Thoracic aorta (tissue), 2 donors: ENCODE data around the gene FITM2. TPM values are rescaled to one million over a fixed set of nuclear protein-coding genes. Genes with fewer than 3 reads are reported as not detected.

ENCODE experiments used
- ATAC-seq: fragments of 150-250 bp; one replicate; pipeline ENCODE4 v1.8.0; 2017; ENCODE audit warnings: low read depth; ENCODE audit not compliant: insufficient number of reproducible peaks, low FRiP score
- DNase-seq: peaks from one replicate; pipeline ENCODE4 v3.0.0-alpha.2; 2020; ENCODE audit warnings: low spot score
- H3K27ac ChIP-seq, 2 donors: fragments of 200-600 bp; sonication (generic); 1 replicate in 1 of 2; 2 replicates in 1 of 2; pipeline ENCODE4 v1.5.1; 2016; ENCODE audit warnings: mild to moderate bottlenecking in 2 of 2, moderate library complexity in 2 of 2
- H3K27me3 ChIP-seq: fragments of 200-600 bp; sonication (generic); replicated peaks from 2 replicates; pipeline ENCODE4 v1.6.0; 2016; ENCODE audit warnings: mild to moderate bottlenecking; ENCODE audit not compliant: insufficient read depth
- H3K36me3 ChIP-seq: fragments of 200-600 bp; sonication (generic); one replicate; pipeline ENCODE4 v1.5.1; 2016
- H3K4me1 ChIP-seq, 2 donors: fragments of 200-600 bp; sonication (generic); 1 replicate in 1 of 2; 2 replicates in 1 of 2; pipeline versions ENCODE4 v1.5.1 to v1.6.0; 2016; ENCODE audit warnings: low read depth in 2 of 2, mild to moderate bottlenecking in 1 of 2; ENCODE audit not compliant: control insufficient read depth in 1 of 2
- H3K4me3 ChIP-seq: fragments of 200-600 bp; sonication (generic); 2 replicates; pipeline ENCODE4 v1.5.1; 2016; ENCODE audit warnings: mild to moderate bottlenecking
- H3K9me3 ChIP-seq: fragments of 200-600 bp; sonication (generic); 2 replicates; pipeline ENCODE4 v1.5.1; 2016
- CTCF ChIP-seq: fragments of 200-600 bp; sonication (generic); IDR thresholded peaks from one replicate; pipeline ENCODE4 v1.5.1; 2019; ENCODE audit warnings: antibody characterized with exemption
- total RNA-seq, 2 donors: library from RNA; depleted of rRNA; stranded (reverse); fragments of >200 nt; gene quantifications; one replicate each; pipeline versions ENCODE4 v1.1.0 to v1.2.3, GENCODE V29; 2016

FITM2 gene
- total RNA-seq, 2 donors from 2014 or later, result 7.5 to 8.7 TPM

- no peak for TF ChIP-seq CTCF
- ATAC-seq (no peak), DNase-seq (no peak)
- no peak overlapping the region for H3K4me3 ChIP-seq
- H3K27me3 ChIP-seq, result no peaks in the 10 kb centered on the region
- no peak overlapping the region for H3K27ac ChIP-seq
- H3K36me3 ChIP-seq, result no peaks in the 10 kb centered on the region
- H3K4me1 ChIP-seq, result no peaks in the 10 kb centered on the region
- H3K9me3 ChIP-seq, result no peaks in the 10 kb centered on the region
Measured at GRCh38 chr20:44256961-44257360, 54.0 kb downstream of the FITM2 start.

GRCh38 chr20:44255942-44256341 is 55.1 kb downstream of the FITM2 start:
- no peaks in the 10 kb centered on the region for H3K27me3 ChIP-seq
- H3K9me3 ChIP-seq, result no peaks in the 10 kb centered on the region
- ATAC-seq, result no peak
- H3K4me1 ChIP-seq, result no peaks in the 10 kb centered on the region
- no peak for TF ChIP-seq CTCF
- no peaks in the 10 kb centered on the region for H3K36me3 ChIP-seq
- H3K27ac ChIP-seq, result no peak overlapping the region
- no peak overlapping the region for H3K4me3 ChIP-seq
- DNase-seq, result no peak

GRCh38 chr20:44254073-44254472 is 56.9 kb downstream of the FITM2 start:
- Histone ChIP-seq H3K9me3 (no peaks in the 10 kb centered on the region), H3K4me1 (no peaks in the 10 kb centered on the region), H3K27me3 (no peaks in the 10 kb centered on the region), H3K27ac (no peak overlapping the region), H3K4me3 (no peak overlapping the region), H3K36me3 (no peaks in the 10 kb centered on the region)
- no peak for ATAC-seq
- DNase-seq, result no peak
- TF ChIP-seq CTCF, result no peak

- H3K36me3 ChIP-seq, result no peaks in the 10 kb centered on the region
- no peak overlapping the region for H3K4me3 ChIP-seq
- DNase-seq (no peak), ATAC-seq (no peak)
- H3K4me1 ChIP-seq, result no peaks in the 10 kb centered on the region
- H3K27me3 ChIP-seq, result no peaks in the 10 kb centered on the region
- H3K27ac ChIP-seq, result no peak overlapping the region
- H3K9me3 ChIP-seq, result no peaks in the 10 kb centered on the region
- no peak for TF ChIP-seq CTCF
Measured at GRCh38 chr20:44253528-44253927, 57.5 kb downstream of the FITM2 start.

Other genes with a start within 250 kb of the FITM2 start
- 100 to 1,000 TPM; 169 to 179 TPM for gene JPH2, start 124.0 kb downstream of the FITM2 start, total RNA-seq
- gene OSER1, start 100.4 kb downstream of the FITM2 start, total RNA-seq, result 10 to 100 TPM; 33.6 to 34.4 TPM
- gene GDAP1L1, start 63.9 kb downstream of the FITM2 start, total RNA-seq, result not detected
- not detected for gene R3HDML, start 25.8 kb upstream of the FITM2 start, total RNA-seq
- gene HNF4A, start 44.5 kb upstream of the FITM2 start, total RNA-seq, result under 1 TPM in 1 of 2 donors, not detected in 1; 0.78 TPM
- gene TTPAL, start 164.7 kb upstream of the FITM2 start, total RNA-seq, result 10 to 100 TPM in 1 of 2 donors, 1 to 10 TPM in 1; 7.3 to 17.6 TPM
- 100 to 1,000 TPM in 1 of 2 donors, 10 to 100 TPM in 1; 98.9 to 109 TPM for gene SERINC3, start 210.9 kb upstream of the FITM2 start, total RNA-seq